UCSD-AML1 (cell line): Measurements from ENCODE around the gene U2AF1.
"Not testable (repeated sequence)": the region's sequence is repeated elsewhere in the genome, so short reads cannot be mapped to it uniquely, and the experiment has no call there.

Experiments
- DNase-seq: peaks from one replicate; lab custom pipeline; 2025; ENCODE audit not compliant: unreplicated experiment; lab: John Stamatoyannopoulos, UW

U2AF1 gene

GRCh38 chr21:43106965-43107793 lies at the start of gene U2AF1:
Gene U2AF1, minus strand, starts transcription at chr21:43107570. Its CDS starts 76 bp downstream, at chr21:43107494.
- not testable (repeated sequence) for DNase-seq

GRCh38 chr21:43153601-43154000 lies 46.2 kb upstream of the U2AF1 start:
- DNase-seq = not testable (repeated sequence)

GRCh38 chr21:43149344-43149743 lies 42.0 kb upstream of the U2AF1 start:
- DNase-seq = not testable (repeated sequence)

GRCh38 chr21:43147999-43148398 lies 40.6 kb upstream of the U2AF1 start:
- DNase-seq = not testable (repeated sequence)

GRCh38 chr21:43146637-43147036 lies 39.3 kb upstream of the U2AF1 start:
- DNase-seq = not testable (repeated sequence)

- not testable (repeated sequence) for DNase-seq
These were observed 34.0 kb upstream of the U2AF1 start for GRCh38 chr21:43141407-43141806.

GRCh38 chr21:43138944-43139343 lies 31.6 kb upstream of the U2AF1 start:
- not testable (repeated sequence) for DNase-seq

- not testable (repeated sequence) for DNase-seq
These were observed 27.1 kb upstream of the U2AF1 start for GRCh38 chr21:43134520-43134919.

GRCh38 chr21:43130094-43130493 lies 22.7 kb upstream of the U2AF1 start:
- not testable (repeated sequence) for DNase-seq

- DNase-seq = not testable (repeated sequence)
These were observed 8.6 kb upstream of the U2AF1 start for GRCh38 chr21:43115956-43116355.

GRCh38 chr21:43114483-43114882 lies 7.1 kb upstream of the U2AF1 start:
- not testable (repeated sequence) for DNase-seq

GRCh38 chr21:43109006-43109405 lies 1.6 kb upstream of the U2AF1 start:
- DNase-seq = not testable (repeated sequence)

- DNase-seq = not testable (repeated sequence)
These were observed 807 bp upstream of the U2AF1 start for GRCh38 chr21:43108177-43108576.

GRCh38 chr21:43107794-43108137 lies 396 bp upstream of the U2AF1 start:
- not testable (repeated sequence) for DNase-seq

- not testable (repeated sequence) for DNase-seq
These were observed 2.7 kb downstream of the U2AF1 start for GRCh38 chr21:43104642-43105041.

GRCh38 chr21:43102281-43102680 lies 5.1 kb downstream of the U2AF1 start:
- not testable (repeated sequence) for DNase-seq

GRCh38 chr21:43101676-43102075 lies 5.7 kb downstream of the U2AF1 start:
- DNase-seq = not testable (repeated sequence)

GRCh38 chr21:43101000-43101399 lies 6.4 kb downstream of the U2AF1 start:
- DNase-seq = not testable (repeated sequence)

GRCh38 chr21:43091979-43092614 lies 15.3 kb downstream of the U2AF1 start:
- not testable (repeated sequence) for DNase-seq

GRCh38 chr21:43090947-43091346 lies 16.4 kb downstream of the U2AF1 start:
- DNase-seq = not testable (repeated sequence)

GRCh38 chr21:43089463-43089862 lies 17.9 kb downstream of the U2AF1 start:
- DNase-seq = not testable (repeated sequence)
